ENCODE results near the gene PCDHGB2. TPM values are rescaled to one million over a fixed set of nuclear protein-coding genes. Genes with fewer than 3 reads are reported as not detected.
A peak's percentile ranks its signal among the peaks of the same experiment; 100 is the strongest.
"Not testable (repeated sequence)": the region's sequence is repeated elsewhere in the genome, so short reads cannot be mapped to it uniquely, and the experiment has no call there.

PCDHGB2 gene
- total and polyA plus RNA-seq, 7 donors, result 0.10 to 2.4 (median 1.2) TPM

- Histone ChIP-seq H3K4me3 (peak within 1 kb of the TSS; percentile 58), H3K36me3 (ENCODE audit: insufficient read depth in 1 of 2, low read depth in 1 of 2) (no peaks in the 10 kb centered on the region), H3K9me3 (no peaks in the 10 kb centered on the region), H3K27me3 (ENCODE audit: insufficient read depth in 3 of 3, low read length in 2 of 3) (peaks cover 0 to 28% (median 2%) of the 10 kb centered on the region in 3 donors), H3K4me1 (no peaks in the 10 kb centered on the region), H3K27ac (no peak within 1 kb of the TSS)
- DNase-seq, result no peak
- intact Hi-C loops (cut with DNase I), result no loop called here
- WGBS, 3 donors, result 18 to 22% (median 20%) methylated on average over 37 of the region's 37 CpGs
- peak; percentile 35 for TF ChIP-seq CTCF (IDR thresholded peaks at IDR 0.05)
- ATAC-seq, result peak in 3 of 4 donors; percentile 49 to 77 (median 72)
These were observed 22.9 kb downstream of the PCDHGB2 start, which contains the start of gene PCDHGA7 for GRCh38 chr5:141382469-141383294. PCDHGA7 (plus strand) TSS chr5:141382742; CDS start chr5:141382900, 158 bp downstream.

GRCh38 chr5:141383345-141383744, 23.6 kb downstream of the PCDHGB2 start:
- Histone ChIP-seq H3K9me3 (no peaks in the 10 kb centered on the region), H3K4me3 (peak overlapping the region; percentile 58), H3K27me3 (ENCODE audit: insufficient read depth in 3 of 3, low read length in 2 of 3) (peaks cover 0 to 29% (median 2%) of the 10 kb centered on the region in 3 donors), H3K36me3 (ENCODE audit: insufficient read depth in 1 of 2, low read depth in 1 of 2) (no peaks in the 10 kb centered on the region), H3K4me1 (no peaks in the 10 kb centered on the region), H3K27ac (no peak overlapping the region)
- DNase-seq (no peak), ATAC-seq (no peak)
- intact Hi-C loops (cut with DNase I), result no loop called here
- 38 to 47% (median 45%) methylated on average over 21 of the region's 21 CpGs for WGBS, 3 donors
- TF ChIP-seq CTCF (IDR thresholded peaks at IDR 0.05), result no peak

- H3K27me3 ChIP-seq (ENCODE audit: insufficient read depth in 3 of 3, low read length in 2 of 3), result peaks cover 0 to 38% (median 7%) of the 10 kb centered on the region in 3 donors
- H3K9me3 ChIP-seq, result no peaks in the 10 kb centered on the region
- no peaks in the 10 kb centered on the region for H3K4me1 ChIP-seq
- DNase-seq, result no peak
- no peak overlapping the region for H3K27ac ChIP-seq
- intact Hi-C loops (cut with DNase I), result no loop called here
- no peak for TF ChIP-seq CTCF (IDR thresholded peaks at IDR 0.05)
- H3K4me3 ChIP-seq, result no peak overlapping the region
- no peak for ATAC-seq
- WGBS, 3 donors, result 49 to 63% (median 49%) methylated on average over 41 to 43 of the region's 43 CpGs
- no peaks in the 10 kb centered on the region for H3K36me3 ChIP-seq (ENCODE audit: insufficient read depth in 1 of 2, low read depth in 1 of 2)
These were observed 24.9 kb downstream of the PCDHGB2 start for GRCh38 chr5:141384471-141385267.

GRCh38 chr5:141387557-141388311, 27.9 kb downstream of the PCDHGB2 start, which contains the start of gene PCDHGB4:
PCDHGB4 (plus strand) TSS chr5:141387698; CDS start chr5:141387885, 187 bp downstream.
- H3K27me3 ChIP-seq (ENCODE audit: insufficient read depth in 3 of 3, low read length in 2 of 3), result peaks cover 0 to 40% (median 12%) of the 10 kb centered on the region in 3 donors
- peak within 1 kb of the TSS; percentile 55 for H3K4me3 ChIP-seq
- H3K9me3 ChIP-seq; H3K27ac ChIP-seq; H3K4me1 ChIP-seq; H3K36me3 ChIP-seq (ENCODE audit: insufficient read depth in 1 of 2, low read depth in 1 of 2); intact Hi-C loops (cut with DNase I): not testable (repeated sequence)
- 6 to 13% (median 12%) methylated on average over 20 to 21 of the region's 40 CpGs for WGBS, 3 donors
- peak; percentile 86 to 94 (median 90) for ATAC-seq
- peak; percentile 40 to 73 for DNase-seq
- peak; percentile 54 for TF ChIP-seq CTCF (IDR thresholded peaks at IDR 0.05)

All from psoas muscle (tissue), 8 donors.